Adrenal gland (tissue), 5 donors: ENCODE measurements around the gene SBNO2.

Experiments used
- POLR2A ChIP-seq, 2 donors: fragments of 450-650 bp; IDR thresholded peaks; one replicate each; pipeline ENCODE4 v1.6.1; 2017; ENCODE audit warnings: antibody characterized with exemption in 2 of 2, mild to moderate bottlenecking in 2 of 2, moderate library complexity in 1 of 2
- TF ChIP-seq, protein P1 (sequence below), 6 experiments: fragments of 450-650 bp in 4 of 6; fragments of 200-600 bp in 2 of 6; sonication (generic) in 1 of 6; IDR thresholded peaks; 1 replicate in 5 of 6; 2 replicates in 1 of 6; pipeline versions ENCODE4 v1.5.1 to v1.8.0; 2016 to 2021; ENCODE audit warnings: antibody characterized with exemption in 6 of 6, mild to moderate bottlenecking in 2 of 6, moderate library complexity in 1 of 6
- donor health status: DM: no; HTN: no; CAD: no.

DNA sequence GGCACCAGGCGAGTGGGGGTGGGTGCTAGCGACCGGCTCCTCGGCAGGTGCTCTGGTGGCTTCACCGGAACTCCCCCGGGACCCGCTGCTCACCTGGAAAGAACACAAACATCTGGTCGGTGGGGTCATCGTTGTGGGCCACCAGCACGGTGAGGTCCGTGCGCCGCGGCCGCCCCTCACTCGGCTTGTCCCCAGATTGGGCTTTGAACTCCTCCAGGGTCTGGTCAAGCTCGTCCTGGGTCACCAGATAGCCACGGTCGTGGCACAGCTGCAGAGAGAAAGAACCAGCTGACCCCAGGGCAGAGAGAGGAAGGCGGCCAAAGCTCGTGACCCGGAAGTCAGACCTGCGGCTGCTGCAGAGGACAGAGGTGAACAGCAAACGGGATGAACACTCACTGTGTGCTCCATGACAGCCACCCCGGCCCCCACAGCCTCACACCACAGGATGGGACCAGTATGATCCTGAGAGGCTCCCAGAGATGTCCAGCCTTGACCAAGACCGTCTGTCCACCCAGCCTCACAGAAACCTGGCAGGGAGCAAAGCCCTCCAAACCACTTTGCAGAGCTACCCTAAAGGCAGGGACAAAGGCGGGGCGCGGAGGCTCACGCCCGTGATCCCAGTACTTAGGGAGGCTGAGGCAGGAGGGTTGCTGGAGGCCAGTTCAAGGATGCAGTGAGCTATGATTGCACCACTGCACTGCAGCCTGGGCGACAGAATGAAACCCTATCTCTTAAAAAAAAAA is 80.1 kb downstream of the SBNO2 start:
- TF ChIP-seq POLR2A (IDR thresholded peaks at IDR 0.05) = no peak
- TF ChIP-seq, protein P1, sequence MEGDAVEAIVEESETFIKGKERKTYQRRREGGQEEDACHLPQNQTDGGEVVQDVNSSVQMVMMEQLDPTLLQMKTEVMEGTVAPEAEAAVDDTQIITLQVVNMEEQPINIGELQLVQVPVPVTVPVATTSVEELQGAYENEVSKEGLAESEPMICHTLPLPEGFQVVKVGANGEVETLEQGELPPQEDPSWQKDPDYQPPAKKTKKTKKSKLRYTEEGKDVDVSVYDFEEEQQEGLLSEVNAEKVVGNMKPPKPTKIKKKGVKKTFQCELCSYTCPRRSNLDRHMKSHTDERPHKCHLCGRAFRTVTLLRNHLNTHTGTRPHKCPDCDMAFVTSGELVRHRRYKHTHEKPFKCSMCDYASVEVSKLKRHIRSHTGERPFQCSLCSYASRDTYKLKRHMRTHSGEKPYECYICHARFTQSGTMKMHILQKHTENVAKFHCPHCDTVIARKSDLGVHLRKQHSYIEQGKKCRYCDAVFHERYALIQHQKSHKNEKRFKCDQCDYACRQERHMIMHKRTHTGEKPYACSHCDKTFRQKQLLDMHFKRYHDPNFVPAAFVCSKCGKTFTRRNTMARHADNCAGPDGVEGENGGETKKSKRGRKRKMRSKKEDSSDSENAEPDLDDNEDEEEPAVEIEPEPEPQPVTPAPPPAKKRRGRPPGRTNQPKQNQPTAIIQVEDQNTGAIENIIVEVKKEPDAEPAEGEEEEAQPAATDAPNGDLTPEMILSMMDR (IDR thresholded peaks at IDR 0.05) = no peak
